Effector CD4-positive, alpha-beta T cell (primary cell): ENCODE results near the gene SPINK5. TPM values are rescaled to one million over a fixed set of nuclear protein-coding genes. Genes with fewer than 3 reads are reported as not detected.
"Not testable (repeated sequence)": the region's sequence is repeated elsewhere in the genome, so short reads cannot be mapped to it uniquely, and the experiment has no call there.

Source experiments
- DNase-seq: peaks from one replicate; pipeline ENCODE4 v3.0.0-alpha.2; 2020
- total RNA-seq: gene quantifications from one replicate; lab custom pipeline; 2026; lab: John Stamatoyannopoulos, UW

The SPINK5 gene, protein sequence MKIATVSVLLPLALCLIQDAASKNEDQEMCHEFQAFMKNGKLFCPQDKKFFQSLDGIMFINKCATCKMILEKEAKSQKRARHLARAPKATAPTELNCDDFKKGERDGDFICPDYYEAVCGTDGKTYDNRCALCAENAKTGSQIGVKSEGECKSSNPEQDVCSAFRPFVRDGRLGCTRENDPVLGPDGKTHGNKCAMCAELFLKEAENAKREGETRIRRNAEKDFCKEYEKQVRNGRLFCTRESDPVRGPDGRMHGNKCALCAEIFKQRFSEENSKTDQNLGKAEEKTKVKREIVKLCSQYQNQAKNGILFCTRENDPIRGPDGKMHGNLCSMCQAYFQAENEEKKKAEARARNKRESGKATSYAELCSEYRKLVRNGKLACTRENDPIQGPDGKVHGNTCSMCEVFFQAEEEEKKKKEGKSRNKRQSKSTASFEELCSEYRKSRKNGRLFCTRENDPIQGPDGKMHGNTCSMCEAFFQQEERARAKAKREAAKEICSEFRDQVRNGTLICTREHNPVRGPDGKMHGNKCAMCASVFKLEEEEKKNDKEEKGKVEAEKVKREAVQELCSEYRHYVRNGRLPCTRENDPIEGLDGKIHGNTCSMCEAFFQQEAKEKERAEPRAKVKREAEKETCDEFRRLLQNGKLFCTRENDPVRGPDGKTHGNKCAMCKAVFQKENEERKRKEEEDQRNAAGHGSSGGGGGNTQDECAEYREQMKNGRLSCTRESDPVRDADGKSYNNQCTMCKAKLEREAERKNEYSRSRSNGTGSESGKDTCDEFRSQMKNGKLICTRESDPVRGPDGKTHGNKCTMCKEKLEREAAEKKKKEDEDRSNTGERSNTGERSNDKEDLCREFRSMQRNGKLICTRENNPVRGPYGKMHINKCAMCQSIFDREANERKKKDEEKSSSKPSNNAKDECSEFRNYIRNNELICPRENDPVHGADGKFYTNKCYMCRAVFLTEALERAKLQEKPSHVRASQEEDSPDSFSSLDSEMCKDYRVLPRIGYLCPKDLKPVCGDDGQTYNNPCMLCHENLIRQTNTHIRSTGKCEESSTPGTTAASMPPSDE
- total RNA-seq, result not detected

DNA sequence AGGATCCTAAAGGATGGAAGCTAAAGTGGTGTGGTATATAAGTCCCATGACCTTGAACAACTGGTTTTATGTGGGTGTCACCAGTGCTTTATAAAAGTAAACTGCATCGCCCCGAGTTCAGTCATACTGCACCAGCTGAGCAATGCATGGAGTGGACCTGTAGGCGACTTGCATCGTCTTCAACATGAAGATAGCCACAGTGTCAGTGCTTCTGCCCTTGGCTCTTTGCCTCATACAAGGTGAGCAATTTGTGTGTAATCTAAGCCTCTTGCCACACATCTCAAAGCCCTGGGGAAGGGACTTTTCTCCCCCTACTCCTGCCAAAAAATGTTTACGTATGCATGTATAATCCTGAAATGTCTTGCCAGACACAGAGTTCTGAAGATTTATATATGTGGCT lies at the start of gene SPINK5:
TSS of gene SPINK5 (plus strand) at position 120 of the 400 bp plus-strand sequence. CDS start at position 185, 65 bp downstream.
- no peak for DNase-seq

DNA sequence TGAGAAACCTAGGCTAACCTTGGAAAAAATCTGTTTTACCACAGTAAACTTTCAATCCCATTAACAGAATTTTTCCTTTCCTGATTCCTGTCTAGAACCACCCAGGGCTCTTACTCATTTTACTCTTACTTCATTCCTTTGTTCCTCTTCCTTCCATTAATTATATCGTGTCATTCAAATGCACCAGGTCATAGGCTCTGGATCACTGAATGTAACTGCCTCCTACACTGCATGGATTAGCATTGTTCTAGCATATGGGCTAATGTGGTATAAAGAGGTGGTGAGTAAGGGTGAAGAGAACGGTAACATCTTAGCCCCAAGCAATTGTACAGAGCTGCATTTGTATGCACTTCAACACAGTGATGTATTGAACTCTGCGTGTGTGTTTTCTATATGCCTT lies 49.5 kb upstream of the SPINK5 start:
- no peak for DNase-seq

DNA sequence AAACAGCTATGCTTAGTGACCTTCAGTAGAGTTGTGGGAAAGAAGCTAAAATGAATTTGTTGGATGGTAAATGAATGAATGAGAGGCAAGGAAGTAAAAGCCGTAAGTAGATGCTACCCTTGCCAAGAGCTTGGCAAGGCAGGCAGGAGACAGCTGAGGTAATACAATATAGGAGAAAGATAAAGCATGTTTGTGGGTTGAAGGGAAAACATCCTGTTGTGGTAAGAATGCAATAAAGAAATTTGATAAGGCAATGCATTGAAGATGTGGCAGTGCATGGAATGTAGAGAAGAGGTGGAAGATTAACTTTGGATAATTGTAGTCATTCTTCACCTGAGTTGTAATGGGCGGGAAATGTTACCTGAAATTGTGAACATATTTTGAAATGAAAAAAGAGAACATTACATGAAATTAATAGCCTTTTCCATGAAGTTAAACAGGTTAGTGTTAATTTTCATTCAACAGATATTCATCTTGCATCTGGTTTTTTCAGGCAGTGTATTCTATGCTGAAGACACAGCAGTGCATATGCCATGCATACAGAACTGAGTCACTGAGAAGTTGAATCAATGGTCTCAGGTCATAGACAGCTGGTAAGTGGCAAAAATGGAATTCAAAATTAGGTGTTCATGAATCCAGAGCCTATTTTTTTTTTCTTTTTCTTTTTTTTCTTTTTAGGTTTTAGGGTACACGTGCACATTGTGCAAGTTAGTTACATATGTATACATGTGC lies 43.4 kb upstream of the SPINK5 start:
- DNase-seq, result no peak

DNA sequence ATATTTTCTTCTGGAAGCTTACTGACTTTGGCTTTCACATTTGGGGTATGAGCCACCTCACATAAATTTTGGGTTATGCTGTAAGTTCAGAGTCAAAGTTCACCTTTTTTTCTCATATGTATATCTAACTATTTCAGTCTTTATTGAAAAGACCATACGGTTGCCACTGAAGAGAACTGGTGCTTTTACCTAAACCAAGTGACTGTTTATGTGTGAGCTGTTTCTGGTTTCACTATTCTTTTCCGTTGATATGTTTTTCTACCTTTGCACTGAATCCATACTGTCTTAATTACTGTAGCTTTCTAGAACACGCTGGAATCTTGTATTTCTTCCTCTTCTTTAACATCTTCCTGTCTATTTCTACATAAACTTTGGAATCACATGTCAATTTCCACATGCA lies 36.3 kb upstream of the SPINK5 start:
- no peak for DNase-seq

DNA sequence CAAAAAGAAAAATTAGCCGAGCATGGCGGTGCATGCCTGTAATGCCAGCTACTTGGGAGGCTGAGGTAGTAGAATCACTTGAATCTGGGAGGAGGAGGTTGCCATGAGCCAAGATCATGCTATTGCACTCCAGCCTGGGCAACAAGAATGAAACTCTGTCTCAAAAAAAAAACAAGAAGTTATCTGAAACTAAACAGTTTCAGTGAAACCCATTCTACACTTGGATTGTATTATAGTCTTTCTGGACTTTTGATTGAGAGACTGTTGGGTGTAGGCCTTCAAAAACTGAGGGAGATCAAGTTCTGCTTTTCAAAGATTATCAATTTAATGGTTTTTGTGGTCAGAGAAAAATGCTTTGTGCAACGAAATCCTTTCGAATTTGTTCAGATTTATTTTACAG lies 34.6 kb upstream of the SPINK5 start:
- no peak for DNase-seq

DNA sequence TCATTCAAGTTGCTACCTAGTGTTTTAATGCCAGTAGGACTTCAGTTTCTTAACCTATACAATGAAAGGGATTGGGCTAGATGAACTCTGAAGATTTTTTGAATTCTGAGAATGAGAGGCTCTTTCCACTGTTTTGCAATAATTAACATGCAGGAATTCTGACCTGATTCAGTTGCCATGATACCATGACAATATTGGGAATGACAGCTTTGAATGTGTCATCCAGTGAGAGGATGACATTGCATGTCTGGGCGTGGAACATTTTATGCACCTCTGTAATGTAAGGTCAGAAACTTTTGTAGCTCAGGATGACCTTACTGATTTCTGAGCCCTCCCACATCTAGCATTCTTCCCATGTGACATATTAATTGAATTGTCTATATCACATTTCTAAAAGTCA lies 30.6 kb upstream of the SPINK5 start:
- DNase-seq, result no peak

DNA sequence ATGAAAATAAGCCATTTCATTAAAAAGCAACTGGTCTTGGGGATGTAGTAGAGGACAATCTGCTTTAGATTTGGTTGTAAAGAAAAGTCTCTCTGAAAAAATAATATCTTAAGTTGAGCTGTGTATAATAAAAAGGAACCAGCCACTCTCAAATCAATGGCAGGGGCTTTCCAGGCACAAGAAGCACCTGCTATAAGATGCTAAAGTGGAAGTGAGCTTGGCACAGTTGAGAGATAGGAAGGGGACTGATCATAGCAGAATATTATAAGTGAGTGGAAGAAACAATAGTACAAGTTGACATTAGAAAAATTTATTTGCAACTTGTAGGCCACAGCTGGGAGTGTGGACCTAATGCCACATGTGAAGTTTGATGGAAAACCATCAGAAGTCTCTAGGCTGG lies 28.1 kb upstream of the SPINK5 start:
- no peak for DNase-seq

DNA sequence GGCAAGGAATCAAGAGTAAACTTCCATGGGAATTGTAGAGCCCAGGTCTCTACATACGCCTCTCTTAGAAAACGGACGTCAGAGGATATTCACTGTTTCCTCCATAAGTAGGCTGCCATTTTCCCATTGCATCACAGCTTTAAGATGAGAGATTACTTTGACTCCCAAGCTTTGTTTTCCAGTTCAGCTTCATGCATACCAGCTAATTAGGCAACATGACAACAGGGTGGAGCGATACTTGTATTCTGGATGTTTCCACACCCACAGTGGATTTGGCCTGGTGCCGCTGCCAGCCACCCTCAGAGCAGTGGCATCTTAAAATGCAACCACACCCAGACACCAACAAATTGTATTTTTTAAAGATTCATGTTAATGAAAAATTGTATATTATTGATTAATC lies 20.9 kb upstream of the SPINK5 start:
- no peak for DNase-seq

DNA sequence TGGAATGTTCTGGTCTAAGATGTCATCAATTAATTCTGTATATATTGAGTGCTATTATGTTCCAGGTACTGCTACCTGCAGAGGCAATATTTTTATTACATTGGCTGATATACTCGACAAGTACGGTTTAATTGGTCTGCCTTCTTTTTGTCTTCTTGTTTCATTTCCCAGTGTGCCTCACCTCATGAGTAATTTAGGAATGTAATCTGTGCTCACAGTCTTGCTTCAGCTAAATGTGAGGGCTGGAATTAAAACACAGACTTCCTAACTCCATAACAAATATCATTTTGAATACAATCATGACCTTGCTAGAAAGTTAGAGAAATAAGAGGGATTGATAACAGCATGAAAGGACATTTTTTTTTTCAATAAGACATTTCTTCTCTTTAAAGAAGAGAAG lies 20.1 kb upstream of the SPINK5 start:
- no peak for DNase-seq

DNA sequence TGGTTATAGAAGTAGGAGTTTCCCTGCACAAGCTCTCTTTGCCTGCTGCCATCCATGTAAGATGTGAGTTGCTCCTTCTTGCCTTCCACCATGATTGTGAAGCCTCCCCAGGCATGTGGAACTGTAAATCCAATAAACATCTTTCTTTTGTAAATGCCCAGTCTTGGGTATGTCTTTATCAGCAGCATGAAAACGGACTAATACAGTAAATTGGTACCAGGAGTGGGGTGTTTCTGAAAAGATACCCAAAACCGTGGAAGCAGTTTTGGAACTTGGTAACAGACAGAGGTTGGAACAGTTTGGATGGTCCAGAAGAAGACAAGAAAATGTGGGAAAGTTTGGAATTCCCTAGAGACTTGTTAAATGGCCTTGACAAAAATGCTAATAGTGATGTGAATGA lies 8.6 kb upstream of the SPINK5 start:
- not testable (repeated sequence) for DNase-seq

DNA sequence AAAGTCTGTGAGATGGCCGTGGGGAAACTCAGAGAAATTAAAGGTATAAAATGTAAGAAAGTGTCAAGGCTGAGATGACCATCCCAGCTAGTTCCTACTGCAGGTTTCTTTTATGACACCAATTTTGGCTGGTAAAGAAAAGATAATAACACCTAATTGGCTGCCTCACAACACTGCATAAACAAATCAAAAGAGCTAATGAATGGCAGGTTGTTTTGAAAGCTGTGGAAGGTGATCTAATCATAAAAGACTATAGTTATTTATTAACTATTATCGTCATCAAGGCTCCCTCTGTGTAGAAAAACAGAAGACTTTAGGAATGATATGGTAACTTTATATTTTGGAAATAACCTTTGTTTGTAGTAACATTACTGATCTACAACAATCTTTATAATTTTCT lies 3.5 kb upstream of the SPINK5 start:
- DNase-seq, result no peak

DNA sequence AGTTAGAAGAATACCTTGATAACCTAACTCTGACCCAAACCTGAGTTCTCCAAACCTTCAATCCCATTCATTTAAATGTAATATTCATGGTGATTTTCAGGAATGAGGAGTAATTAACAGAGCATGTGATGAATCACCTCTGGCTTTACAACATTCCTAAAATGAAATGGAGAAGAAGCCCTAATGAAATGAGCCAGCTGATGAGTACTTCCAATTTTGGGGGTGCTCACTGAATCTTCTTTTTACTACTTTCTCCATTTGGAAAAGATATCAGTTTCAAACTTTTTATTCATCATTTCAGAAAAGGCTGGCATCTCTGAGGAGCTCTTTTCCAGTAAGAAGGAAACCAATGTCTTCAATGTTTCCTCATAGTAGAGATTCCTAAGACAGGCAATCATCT lies 2.9 kb upstream of the SPINK5 start:
- DNase-seq, result no peak

DNA sequence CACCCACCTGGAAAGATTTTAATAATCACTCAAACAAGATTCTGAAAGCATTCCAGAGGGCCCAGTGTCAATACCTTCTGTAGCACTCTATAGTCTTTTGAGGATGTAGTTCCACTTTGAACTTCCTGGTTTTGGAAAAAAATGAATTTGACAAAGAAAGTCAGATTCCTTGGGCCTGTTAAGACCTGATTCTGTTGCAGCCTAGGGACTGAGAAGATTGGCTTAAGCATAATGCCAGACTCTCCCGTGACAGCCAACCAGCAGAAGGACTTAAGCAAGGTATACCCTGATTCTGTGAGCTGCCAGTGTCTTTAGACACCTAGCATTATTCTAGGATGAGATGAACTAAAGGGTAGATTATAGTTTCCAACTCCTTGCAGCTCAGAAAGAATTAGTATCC lies 6.8 kb downstream of the SPINK5 start:
- no peak for DNase-seq

DNA sequence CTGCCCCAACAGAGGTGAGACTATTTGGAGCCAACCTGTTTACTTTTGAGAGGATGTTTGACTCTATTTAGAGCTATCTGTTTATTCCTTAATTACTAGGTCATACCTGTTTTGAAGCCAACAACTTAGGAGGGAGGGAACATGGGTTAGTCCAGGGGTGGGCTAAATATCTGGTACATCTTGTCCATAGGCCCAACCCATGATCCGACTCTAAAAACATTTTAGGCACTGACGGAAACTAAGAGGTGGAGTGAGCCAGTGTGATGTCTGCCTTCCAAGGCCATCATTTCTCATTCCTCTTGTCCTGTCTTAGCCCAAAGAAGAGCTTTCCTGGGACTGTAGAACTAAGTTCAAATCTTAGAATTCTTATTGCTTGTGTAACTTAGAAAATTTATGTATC lies 8.4 kb downstream of the SPINK5 start:
- no peak for DNase-seq

DNA sequence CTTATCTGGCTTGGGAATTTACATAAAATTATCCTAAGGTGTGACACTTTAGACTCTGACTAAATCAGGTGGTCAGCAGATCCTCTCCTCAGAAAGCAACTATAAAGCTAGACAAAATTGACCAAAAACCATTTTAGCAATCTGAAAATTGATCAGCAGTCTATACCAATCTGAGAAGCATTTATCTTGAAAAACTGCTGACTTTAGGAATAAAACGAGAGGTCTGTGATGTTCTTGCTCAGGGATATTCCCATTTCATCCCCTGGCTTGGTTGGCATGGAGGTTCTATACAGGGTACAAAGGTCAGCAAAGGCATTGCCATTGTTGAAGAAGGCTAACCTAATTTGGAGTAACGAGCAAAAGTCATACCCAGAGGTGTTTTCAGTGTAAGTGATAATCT lies 11.7 kb downstream of the SPINK5 start:
- DNase-seq, result no peak

DNA sequence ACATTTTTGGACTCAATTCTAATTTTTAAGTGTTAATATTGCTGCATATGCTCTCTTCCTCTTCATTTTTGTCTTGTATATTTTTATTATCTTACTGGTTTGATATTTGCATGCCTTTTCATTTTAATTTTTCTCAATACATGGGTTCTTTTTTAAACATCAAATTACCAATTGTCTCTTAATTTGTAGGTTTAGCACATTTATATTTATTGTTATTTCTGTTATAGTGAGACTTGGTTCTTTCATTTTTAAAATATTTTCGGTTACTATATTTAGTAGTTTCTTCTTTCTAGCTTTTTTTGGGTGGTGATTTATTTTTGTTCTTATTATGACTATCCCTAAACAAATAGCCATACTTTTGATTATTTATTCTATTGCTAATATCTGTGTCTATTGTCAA lies 19.4 kb downstream of the SPINK5 start:
- no peak for DNase-seq

DNA sequence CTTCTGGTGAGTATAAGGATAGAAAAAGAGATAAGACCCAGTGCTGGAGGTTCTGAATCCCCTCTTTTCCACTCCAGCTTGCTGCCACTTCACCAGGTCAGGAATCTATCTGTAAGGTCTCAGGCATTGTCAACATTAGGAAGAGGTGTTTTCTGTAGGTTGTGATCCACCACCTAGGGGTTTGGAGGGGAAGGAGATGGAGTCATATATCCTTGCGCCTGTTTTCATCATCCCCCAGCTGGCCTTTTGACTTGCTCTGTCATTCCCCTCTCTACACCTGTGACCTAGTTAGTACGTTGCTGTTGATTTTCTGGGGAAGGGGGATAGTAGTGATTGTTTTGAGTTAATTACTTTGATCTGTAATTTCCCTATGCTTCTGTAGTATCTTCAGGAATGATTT lies 20.5 kb downstream of the SPINK5 start:
- no peak for DNase-seq

DNA sequence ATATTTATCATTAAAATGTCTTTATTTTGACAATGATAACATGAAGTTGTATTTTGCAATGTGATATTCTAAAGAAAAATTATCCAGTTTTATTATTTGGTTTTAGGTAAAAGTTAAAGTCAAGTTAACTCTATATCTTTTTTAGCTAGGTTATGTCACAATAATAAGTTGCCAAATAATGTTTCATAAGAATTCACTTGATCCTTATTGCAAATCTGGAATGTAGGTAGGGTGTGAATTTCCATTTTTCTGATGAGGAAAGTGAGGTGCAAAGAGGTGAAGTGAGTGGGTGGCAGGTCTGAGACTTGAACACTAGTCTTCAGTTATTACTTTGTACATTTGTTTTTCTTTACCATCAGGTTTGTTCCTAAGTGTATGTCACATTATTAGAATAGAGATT lies 21.5 kb downstream of the SPINK5 start:
- DNase-seq, result no peak

DNA sequence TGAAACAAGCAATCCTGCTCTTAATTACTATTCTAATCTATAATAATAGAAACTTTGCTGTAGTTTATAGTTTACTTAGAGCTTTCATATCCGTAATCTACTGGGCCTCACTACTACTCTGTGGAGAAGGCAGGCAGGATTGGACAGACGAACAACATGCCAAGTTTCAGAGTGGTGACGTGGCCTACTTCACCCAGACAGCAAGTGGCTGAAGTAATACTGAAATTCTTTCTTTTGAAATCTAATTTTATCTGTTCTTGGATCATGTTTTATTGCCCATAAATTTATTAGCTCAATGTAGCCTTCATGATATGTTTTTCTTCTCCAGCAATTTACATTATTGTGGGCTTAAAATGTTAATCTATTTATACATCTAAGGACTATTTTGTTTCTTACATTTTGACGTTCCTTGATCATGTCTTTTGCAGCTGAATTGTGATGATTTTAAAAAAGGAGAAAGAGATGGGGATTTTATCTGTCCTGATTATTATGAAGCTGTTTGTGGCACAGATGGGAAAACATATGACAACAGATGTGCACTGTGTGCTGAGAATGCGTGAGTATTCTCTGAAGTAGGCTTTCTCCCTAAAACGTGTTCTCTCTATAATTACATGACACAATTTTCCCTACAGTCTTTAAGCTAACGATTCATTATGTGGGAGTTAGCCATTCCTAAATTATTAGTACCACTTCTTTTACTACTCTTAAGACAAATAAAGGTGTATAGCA lies 22.4 kb downstream of the SPINK5 start:
- no peak for DNase-seq

DNA sequence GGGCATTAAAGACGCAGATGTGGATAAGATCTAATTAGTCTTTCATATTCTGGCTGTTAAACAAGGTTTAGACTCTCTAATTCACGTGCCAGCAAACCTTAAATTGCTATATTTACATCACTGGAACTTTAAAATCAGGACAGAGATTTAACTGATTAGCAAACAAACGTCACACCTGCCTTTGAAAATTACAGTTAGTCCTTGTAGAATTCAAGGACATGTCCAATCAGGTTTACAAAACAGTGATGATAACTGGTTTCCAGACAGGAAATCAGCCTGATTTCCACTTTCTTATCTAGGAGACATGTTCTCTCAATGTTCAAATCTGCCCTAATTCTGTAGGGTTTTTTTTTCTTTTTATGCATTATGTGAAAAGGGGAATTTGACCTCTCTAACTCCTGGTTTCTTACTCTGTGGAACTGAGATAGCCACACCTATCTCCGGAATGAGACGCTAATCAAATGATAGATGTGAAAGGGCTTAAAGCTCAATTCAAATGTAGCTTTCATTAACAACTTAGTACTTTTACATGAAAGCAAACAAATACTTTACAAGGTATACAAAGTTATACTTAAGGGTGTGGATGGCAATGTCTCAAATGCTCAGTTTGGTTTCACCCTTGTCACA lies 26.5 kb downstream of the SPINK5 start:
- no peak for DNase-seq

DNA sequence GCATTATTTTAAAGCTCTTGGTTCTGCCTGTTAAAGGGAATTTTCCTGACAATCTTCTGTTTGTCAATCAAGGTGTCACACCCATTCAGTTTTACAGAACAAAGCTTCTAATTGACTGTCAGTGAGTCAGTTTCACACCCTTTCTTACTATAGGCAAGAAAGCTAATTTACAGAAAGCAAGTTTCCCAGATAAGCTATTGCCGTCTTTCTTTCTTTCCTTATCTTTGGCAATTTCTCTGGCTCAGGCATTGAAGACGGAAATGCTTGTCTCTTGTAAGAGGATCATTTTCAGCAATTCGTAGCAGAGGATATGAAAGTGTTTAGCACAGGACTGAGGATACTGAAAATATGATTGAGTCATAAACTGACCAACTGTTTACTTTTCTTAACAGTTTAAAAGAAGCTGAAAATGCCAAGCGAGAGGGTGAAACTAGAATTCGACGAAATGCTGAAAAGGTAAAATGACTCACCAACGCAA lies 27.0 kb downstream of the SPINK5 start:
- DNase-seq, result no peak
